Stimulated activated CD8-positive, alpha-beta memory T cell treated with anti-CD3 and anti-CD28 coated beads, Interleukin-15, amount 100 ng/mL, for 1 hour (primary cell): Measurements from ENCODE around the gene ADAMTS3.

Experiments used
- DNase-seq: peaks from one replicate; pipeline ENCODE4 v3.0.0-alpha.2; 2020; ENCODE audit warnings: low read depth

The ADAMTS3 gene

DNA sequence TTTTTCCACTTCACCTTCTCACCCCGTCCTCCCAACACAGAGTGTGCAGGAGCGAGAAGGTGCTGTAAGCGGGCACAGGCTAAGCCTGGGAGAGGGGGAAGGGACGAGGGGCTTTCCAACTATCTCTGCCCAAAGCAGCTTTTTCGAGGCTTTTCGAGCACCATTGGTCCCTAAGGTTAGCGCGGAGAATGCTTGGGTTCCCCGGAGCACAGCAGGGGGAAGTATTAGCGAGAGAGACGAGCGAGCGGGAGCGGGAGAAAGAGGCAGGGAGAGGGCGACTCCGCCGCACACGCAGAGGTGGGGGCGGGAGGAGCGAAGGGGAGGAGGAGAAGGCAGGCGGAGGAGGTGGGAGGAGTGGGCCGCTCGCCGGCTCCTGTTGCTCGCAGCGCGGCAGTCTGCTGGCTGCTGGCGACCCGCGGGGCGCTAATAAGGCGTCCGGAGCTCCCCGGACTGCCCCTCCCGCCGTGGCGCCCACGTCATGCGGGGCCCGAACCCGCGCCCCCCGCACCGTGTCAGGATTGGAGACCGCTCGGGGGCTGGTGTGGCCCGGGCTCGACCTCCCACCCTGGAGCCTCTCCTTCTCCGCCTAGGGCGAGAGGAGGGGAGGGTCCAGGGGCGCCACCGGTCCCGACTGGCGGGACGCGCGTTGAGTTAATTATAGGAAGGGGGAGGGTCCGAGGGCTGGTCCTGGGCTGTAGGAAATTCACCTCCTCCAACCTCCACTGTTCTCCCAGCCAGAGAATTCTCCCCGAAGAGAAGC lies at the start of gene ADAMTS3:
TSS of gene ADAMTS3 (minus strand) at position 263 of the 760 bp plus-strand sequence. CDS start 459 bp downstream, outside the sequence.
- no peak for DNase-seq

DNA sequence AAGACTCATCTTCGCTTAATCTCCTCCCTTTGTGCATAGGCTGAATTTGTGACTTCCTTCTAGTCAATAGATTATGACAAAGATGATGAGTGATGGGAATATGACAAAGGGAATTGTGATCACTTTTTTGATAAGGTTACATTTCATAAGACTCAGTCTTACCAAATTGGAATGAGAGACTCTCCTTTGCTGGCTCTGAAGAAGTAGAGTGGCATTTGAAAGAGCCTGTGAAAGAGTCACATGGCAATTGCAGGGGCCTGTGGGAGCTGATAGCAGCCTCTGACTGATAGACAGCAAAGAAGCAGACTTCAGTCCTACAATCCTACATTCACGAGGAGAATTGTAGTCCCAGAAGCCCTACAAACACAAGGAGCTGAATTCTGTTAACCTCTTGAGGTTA lies 44.9 kb upstream of the ADAMTS3 start:
- DNase-seq: no peak

DNA sequence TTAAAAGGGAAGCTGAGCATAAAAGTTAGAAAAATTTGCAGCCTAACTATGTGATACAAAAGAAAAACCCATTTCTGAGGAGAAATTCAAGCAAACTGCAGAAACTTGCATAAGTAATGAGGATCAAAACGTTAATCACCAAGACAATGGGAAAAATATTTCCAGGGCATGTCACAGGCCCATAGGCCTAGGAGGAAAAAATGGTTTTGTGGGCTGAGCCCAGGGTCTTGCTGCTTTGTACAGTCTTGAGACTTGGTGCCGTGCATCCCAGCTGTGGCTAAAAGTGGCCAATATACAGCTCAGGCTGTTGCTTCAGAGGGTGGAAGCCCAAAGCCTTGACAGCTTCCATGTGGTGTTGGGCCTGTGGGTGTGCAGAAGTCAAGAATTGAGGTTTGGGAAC lies 37.7 kb upstream of the ADAMTS3 start:
- no peak for DNase-seq

DNA sequence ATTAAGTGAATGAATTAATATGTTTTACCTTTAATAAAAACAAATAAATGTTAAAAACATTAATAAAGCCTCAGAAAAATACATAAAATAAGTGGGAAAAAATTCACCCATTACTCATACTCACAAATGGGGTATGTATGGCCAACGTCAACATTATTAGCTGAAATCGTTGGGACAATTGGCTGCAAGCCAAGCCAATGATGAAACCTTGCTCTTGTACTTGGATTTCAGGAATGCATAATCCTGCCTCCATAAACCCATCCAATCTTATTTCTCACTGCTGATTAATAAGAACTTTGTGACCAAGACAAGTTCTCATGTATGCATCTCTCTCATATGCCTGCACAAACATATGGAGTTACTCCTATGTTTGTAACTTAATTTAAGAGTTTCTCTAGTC lies 35.3 kb upstream of the ADAMTS3 start:
- DNase-seq: no peak

DNA sequence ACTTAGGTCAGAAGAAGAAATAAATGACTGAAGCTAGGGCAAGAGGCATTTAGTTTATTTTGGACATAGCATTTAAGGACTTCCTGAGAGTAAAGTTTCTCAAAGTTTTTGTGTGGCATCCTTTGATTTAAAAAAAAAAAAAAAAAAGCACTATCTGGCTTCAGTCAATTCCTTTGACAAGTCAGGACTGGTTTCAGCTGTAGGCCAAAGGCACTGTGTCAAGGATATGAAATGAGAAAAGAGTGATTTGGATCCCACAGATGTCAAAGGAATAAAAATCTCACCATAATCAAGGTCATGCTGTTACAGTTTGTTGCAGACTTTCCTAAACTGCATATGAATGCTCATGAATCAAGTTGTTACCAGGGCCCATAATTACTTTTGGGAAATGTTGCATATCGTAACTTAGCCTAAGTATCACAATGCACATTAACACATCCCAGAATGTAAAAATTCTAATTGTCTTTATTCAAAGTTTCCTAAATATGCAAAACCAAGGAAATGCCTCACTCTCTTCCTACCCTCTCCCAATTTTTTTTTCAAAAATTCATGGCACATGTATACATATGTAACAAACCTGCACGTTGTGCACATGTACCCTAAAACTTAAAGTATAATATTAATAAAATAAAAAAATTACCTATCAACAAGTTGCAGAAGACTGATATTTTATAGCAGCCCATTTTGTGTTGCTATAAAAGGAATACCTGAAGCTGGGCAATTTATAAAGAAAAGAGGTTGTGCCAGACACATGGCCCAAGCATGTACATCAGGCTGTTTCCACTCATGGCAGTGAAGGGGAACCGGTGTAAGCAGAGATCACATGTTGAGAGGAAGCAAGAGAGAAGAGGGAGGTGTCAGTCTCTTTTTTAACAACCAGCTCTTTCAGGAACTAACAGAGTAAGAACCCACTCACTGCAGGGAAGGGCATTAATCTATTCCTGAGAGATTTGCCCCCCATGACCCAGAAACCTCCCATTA lies 33.7 kb upstream of the ADAMTS3 start:
- DNase-seq: no peak

DNA sequence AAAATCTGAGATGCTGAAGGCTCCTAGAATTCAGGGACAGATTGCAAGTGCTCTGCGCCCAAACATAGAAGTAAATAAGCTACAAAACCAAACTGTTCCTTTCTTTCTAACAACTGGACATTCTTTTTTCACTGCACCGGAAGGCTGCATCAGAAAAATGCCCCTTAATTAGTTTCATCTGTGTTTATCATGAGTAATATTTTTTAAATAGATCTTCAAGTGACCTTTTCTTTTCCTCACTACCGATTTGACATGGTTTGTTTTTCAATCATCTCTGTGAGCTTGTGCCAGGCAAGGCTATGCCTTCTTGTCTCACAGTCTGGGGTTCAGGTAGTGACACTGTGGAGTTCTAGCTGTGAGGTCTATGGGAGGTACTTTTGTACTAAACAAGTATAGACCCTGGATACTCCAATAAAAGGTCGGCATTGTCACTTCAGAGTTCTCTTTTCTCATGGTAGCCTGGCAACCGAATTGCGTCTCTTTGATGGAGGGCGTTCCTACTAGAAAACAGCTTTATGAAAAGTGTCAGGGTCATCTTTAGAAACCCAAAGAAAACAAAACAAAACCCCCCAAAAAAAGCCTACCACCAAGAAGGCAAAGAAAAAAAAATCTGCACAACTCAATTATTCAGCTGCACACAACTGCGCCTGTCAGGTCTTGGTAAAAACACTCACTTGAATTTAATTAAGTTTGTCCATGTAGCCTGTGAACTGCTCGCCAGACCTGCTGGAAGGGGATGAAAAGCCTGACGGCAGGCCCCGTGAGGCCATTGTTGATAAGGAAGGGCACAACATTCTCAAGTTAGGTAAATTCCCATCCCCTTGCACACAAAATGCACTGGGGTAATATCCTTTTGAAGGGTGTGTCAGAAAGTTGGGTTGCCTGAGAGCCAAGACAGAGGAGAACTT lies 22.8 kb upstream of the ADAMTS3 start:
- DNase-seq: no peak

DNA sequence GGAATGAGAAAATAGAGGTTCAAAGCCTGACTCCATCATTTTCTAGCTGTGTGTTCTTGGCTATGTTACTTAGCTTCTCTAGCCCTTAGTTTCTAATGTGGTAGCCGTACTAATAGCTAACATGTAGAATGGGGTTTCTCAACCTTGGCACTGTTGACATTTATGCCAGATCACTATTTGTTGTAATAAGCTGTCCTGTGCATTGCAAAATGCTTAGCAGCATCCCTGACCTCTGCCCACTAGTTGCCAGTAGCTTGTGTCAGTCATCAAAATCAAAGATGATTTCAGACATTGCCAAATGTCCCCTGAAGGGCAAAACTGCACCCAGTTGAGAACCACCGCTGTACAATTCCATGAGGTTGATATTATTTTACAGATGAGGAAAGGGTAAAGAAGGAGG lies 18.3 kb upstream of the ADAMTS3 start:
- DNase-seq: no peak

DNA sequence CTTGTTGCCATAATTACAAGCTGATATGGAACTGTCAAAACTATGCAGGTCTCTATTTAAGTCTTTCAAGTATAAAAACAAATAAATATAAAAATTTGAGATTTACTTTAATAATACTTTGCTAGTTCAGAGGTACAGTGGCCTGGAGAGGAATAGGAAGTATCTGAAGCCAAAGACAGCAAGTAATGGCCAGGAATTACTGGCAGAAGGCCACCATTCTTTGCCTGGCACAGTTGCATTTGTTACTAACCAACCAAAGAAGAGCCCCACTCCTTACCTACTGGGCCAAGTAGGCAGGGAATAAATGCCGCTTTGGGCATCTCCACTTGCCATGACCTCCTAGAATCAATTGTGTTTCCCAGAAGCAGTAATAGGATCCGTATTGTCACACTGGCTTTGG lies 13.8 kb upstream of the ADAMTS3 start:
- DNase-seq: no peak

DNA sequence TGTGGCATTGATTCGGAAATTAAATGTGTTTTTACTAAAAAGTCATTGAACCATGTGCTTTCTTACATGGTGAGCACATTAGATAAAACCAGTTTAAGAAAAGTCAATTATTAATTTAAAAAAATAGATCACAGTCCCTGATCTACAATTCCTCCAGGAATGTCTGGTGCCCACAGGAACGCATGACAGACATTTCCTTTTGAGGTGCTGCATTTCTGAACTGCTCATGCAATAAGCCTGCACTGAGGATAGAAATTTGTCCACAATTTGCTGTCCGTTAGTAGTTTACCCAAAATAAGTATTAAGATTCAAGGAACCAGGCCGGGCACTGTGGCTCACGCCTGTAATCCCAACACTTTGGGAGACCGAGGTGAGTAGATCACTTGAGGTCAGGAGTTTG lies 8.2 kb upstream of the ADAMTS3 start:
- DNase-seq: no peak

DNA sequence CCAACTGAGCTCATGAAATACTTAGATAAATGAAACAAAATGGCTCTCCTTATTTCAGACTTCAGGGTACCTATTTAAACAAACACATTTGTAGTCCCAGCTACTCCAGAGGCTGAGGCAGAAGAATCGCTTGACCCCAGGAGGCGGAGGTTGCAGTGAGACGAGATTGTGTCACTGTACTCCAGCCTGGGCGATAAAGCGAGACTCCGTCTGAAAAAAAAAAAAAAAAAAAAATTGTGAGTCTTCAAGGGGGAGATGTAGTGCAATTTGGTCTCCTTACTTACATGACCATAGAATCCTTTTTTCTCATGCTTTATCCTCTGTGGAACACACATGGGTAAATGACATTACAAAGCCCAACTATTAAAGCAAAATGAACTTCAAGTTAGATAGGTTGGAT lies 2.3 kb upstream of the ADAMTS3 start:
- DNase-seq: no peak

DNA sequence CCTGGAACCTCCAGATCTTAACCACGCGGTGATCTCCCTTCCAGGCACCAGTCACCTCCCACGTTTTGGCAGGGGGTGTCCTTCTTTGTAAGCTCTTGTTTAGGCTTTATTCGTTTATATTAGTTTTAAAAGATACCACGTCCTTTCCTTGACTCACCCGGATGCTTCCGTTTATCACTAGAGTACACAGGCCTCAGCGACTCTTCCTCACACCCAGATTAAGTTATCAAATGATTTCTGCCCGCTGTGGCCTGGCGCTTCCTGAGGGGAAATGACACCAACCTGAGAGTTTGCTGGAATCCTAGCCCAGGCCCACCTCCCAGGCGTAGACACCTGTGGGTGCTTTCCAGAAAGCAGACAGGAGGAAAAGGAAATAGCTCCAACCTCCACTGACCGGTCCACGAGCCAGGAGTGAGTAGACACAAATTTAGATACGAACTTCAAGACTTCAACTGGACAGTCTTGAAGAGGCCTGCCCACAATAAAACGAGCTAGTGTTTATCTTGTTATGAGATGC lies 756 bp upstream of the ADAMTS3 start:
- DNase-seq: no peak

DNA sequence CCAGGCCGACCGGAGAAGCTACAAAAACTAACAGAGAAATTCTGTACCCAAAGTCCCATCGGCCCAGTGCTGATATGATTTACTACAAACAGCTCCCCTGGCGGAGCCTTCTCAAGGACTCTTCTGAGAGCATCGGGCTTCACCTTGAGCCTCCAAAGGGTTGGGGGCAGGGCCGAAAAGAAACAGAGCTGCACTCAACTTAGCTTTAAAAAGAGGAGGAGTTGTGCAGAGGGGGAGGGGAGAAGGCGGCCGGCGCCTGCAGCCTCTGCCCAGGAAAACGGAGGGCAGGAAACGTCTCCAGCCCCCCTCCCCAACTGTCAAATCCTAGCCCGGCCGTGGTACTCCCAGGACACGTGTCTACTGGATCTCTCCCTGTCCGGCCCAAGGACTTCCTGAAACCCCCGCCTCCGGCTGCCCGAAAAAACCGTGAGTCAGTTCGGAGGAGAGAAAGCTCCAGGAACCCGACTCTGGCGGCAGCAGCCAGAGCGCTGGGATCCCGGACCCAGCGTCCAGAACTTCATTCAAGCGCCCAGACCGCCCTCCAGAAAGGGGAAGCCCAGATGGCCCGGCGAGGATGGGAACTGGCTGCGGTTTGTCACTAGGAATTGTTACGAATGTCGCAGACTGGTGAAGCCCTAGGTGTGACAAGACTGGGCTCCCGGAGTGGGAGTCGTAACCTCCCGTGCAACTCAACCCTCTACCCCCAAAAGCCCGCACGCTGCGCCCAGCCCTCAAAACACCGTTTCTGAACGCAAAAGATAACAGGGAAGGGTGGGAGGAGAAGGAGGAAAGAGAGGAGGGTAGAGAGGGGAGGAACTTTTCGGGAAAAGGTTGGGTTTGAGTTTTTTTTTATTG lies 973 bp downstream of the ADAMTS3 start:
- no peak for DNase-seq

DNA sequence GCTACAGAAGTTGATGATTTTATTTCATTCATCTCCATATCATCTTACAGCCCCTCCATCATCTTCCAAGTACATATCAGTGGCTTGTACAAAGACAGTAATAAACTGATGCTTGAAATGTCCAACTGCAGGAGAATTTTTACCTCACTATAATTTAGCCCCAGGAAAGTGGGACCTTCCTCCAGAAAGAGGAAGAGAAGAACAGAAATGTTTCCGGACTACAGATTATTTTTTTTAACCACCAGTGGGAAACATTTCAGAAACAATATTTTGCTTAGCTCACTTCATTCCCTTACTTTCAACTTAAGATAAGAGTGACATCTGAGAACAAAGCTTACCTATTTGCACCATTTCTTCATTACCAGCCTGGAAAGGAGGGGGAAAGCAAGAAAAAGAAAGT lies 2.0 kb downstream of the ADAMTS3 start:
- DNase-seq: no peak

DNA sequence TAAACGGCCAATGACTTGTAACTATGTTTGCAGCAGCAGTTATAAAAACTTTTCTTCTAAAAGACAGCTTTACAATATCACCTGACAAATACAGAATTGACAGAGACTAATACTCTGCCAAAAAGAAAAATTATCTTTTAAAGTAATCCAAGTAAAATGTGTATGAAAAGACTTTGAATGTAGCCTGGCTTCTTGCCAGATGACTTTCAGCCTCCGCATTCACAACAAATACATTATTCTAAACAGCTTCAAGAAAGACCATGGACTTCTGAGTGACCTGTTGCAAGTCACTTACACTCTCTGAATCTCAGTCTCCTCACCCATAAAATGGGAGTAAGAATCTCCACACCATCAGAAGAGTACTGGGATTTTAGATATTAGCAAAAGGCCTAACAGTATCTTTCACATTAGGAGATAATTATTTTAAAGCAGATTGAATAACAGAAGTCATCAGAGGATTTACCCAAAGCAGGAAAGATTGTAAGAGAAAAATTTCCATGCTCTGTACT lies 2.5 kb downstream of the ADAMTS3 start:
- no peak for DNase-seq

DNA sequence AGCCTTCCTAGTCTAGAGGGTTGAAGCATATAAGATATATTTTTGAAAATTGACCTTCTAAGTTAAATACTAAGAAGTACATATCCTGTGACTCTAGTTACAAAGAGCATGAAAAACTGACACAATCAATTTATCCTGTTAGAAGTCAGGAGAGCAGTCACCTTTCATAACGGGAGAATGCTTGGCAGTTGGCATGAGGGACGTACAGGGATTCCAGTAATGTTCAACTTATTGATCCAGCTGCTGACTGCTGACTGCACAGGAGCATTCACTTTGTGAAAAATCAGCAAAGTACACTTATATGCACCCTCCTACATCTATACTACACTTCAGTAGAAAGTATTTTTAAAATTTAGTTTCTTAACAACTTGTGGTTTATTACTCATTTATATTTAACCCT lies 4.2 kb downstream of the ADAMTS3 start:
- no peak for DNase-seq

DNA sequence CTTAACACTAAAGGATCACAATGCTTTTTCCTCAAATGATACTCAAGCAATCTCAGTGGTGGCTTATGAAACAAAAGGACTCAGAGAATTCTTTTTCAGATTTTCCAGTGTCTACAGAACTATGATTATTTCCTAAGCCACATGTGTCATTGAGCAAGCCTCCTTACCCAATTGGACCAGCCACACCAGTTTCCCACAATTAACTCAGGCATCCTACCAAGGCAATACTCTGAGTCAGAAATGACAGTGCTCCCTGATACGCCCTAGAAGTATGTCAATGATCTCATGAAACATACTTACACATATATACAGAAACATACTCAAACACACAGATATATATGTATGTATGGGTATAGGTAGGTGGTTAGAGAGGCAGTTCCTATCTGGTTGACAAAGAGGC lies 4.8 kb downstream of the ADAMTS3 start:
- DNase-seq: no peak

DNA sequence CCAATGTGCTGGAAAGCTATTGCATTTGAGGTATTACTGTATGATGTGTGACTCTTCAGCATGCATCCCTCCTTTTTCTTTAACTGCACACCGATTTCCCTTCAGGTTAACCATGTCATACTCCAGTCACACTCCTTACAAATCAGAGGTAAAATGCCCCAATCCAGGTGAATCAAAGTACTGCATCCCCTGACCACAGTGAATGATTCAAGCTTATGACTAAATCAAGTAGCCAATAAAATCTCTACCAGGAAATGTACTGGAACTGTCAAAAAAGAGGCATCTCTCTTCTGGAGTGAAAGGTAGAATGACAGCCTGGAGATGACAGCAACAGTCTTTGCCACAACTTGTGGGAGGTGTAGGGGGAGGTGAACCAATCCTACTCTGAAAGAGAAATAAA lies 10.4 kb downstream of the ADAMTS3 start:
- DNase-seq: no peak

DNA sequence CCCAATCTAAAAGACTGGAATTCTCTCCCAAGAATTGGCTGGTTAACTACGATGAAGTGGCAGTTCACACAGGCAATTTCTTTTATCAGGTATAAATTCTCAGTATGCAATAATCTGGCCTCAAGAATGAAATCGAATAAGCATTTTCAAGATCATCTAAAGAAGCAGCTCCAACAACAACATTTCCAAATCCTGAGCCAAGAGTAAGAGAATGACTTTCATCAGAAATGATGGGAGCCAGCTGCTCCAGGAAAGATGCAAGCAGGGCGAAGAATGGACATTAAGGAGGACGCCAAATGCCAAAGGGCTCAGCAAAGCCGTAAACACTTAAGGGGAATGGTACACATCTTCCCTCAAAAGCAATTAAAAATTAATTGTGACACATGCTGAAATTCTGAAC lies 12.0 kb downstream of the ADAMTS3 start:
- DNase-seq: no peak

DNA sequence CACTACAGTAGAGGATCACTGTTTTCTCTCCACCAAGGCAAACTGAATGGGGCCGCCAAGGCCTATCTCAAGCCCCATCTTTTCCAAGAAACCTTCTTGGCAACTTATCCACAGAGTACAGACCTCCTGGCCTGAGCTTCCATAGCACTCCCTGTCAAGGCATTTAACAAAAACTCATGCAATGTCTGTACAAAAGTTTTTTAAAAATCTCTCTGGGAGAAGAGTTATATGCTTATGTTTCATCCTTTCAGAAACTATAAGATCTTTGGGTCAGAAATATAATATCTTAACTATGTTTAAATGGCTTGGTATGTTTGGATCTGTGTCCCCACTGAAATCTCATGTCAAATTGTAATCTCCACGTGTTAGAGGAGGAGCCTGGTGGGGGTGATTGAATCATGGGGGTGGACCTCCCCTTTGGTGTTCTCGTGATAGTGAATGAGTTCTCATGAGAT lies 13.6 kb downstream of the ADAMTS3 start:
- no peak for DNase-seq

DNA sequence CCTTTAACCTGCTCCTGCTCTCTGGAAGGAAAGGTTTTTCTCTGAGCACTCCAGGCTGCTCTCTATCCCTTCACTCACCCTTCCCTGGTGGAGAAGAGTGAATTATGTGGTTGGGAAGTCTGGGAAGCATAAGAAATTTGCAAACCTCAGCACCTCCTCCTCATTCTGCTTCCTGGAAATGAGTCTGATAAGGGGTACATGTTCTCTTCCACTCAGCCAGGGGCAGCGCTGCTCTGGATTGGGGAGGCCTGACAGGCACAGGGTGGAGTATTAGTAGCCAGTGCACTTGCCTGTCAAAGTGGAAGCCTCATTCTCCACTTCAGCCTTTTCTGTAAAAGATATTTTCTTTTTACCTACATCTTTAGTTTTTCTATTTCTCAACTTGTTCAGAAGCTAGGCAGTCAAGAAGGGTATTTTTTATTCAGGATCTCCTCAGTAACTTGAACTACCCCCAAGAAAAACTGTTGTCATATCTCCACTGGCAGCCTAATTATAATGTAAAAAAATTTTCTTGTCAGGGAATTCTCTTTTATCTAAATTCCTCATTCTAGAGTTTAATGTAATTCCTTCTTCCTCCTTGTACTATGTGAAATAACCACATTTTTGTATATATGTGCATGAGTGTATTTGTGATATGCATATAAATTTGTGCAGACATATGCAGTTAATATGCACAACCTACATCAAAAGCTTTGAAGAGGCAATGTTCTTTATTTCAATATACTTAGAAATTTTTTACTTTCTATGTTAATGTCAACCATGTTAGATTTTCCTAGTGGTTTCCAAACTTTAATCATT lies 15.3 kb downstream of the ADAMTS3 start:
- no peak for DNase-seq
